ENCODE results near the gene CMSS1. TPM values are rescaled to one million over a fixed set of nuclear protein-coding genes. Genes with fewer than 3 reads are reported as not detected.

The CMSS1 gene
- total RNA-seq, 1 experiment from 2014 or later = 64.1 TPM

- no TSS peak for BruUV-seq (replicated peaks)
- no peaks in the 10 kb centered on the region for H3K9me2 ChIP-seq (ENCODE audit: insufficient read depth)
- CTCF ChIA-PET = no interaction called here
- H3K27me3 ChIP-seq (ENCODE audit: insufficient read depth, low read length) = no peaks in the 10 kb centered on the region
- H3K9ac ChIP-seq (ENCODE audit: low read length) = no peak overlapping the region
- no peak overlapping the region for H3K4me2 ChIP-seq (ENCODE audit: low read length)
- H3K9me3 ChIP-seq (ENCODE audit: control insufficient read depth in 1 of 2, insufficient read depth in 1 of 2, low read depth in 1 of 2, low read length in 2 of 2) = no peaks in the 10 kb centered on the region
- no peak overlapping the region for H2AFZ ChIP-seq (ENCODE audit: low read depth, low read length, poor library complexity, severe bottlenecking)
- H3K27ac ChIP-seq (ENCODE audit: low read depth, low read length) = no peak overlapping the region
- H3K4me3 ChIP-seq (replicated peaks in 1 of 2; ENCODE audit: low read depth in 1 of 2, low read length in 2 of 2) = no peak overlapping the region
- TF ChIP-seq EGR1 (IDR thresholded peaks at IDR 0.05; ENCODE audit: low read depth) (no peak), CTCF (IDR thresholded peaks at IDR 0.05 in 2 of 3, conservative IDR thresholded peaks at IDR 0.05 in 1 of 3; ENCODE audit: borderline replicate concordance in 1 of 3, insufficient read depth in 1 of 3, low read depth in 2 of 3, low read length in 2 of 3) (no peak), ZBTB33 (IDR thresholded peaks at IDR 0.05; ENCODE audit: extremely low read depth, insufficient replicate concordance, low read length) (no peak), SIN3A (IDR thresholded peaks at IDR 0.05; ENCODE audit: low read depth) (no peak), ZFX (IDR thresholded peaks at IDR 0.05) (no peak), CBX3 (IDR thresholded peaks at IDR 0.05; ENCODE audit: low read depth) (no peak), EZH2 (IDR thresholded peaks at IDR 0.05) (no peak), SP1 (IDR thresholded peaks at IDR 0.05; ENCODE audit: low read depth) (no peak), FOSL1 (IDR thresholded peaks at IDR 0.05; ENCODE audit: low read depth) (no peak), ELF1 (IDR thresholded peaks at IDR 0.05; ENCODE audit: borderline replicate concordance, low read depth) (no peak), POLR2A (IDR thresholded peaks at IDR 0.05; ENCODE audit: borderline replicate concordance, extremely low read depth, insufficient read depth, insufficient read length) (no peak), POLR2AphosphoS5 (IDR thresholded peaks at IDR 0.05; ENCODE audit: low read depth, low read length) (no peak)
- TF ChIP-seq, protein P1, sequence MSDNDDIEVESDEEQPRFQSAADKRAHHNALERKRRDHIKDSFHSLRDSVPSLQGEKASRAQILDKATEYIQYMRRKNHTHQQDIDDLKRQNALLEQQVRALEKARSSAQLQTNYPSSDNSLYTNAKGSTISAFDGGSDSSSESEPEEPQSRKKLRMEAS (IDR thresholded peaks at IDR 0.05) = no peak
- TF ChIP-seq, protein P2, sequence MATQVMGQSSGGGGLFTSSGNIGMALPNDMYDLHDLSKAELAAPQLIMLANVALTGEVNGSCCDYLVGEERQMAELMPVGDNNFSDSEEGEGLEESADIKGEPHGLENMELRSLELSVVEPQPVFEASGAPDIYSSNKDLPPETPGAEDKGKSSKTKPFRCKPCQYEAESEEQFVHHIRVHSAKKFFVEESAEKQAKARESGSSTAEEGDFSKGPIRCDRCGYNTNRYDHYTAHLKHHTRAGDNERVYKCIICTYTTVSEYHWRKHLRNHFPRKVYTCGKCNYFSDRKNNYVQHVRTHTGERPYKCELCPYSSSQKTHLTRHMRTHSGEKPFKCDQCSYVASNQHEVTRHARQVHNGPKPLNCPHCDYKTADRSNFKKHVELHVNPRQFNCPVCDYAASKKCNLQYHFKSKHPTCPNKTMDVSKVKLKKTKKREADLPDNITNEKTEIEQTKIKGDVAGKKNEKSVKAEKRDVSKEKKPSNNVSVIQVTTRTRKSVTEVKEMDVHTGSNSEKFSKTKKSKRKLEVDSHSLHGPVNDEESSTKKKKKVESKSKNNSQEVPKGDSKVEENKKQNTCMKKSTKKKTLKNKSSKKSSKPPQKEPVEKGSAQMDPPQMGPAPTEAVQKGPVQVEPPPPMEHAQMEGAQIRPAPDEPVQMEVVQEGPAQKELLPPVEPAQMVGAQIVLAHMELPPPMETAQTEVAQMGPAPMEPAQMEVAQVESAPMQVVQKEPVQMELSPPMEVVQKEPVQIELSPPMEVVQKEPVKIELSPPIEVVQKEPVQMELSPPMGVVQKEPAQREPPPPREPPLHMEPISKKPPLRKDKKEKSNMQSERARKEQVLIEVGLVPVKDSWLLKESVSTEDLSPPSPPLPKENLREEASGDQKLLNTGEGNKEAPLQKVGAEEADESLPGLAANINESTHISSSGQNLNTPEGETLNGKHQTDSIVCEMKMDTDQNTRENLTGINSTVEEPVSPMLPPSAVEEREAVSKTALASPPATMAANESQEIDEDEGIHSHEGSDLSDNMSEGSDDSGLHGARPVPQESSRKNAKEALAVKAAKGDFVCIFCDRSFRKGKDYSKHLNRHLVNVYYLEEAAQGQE (IDR thresholded peaks at IDR 0.05; ENCODE audit: low read depth) = no peak
- TF ChIP-seq, protein P3, sequence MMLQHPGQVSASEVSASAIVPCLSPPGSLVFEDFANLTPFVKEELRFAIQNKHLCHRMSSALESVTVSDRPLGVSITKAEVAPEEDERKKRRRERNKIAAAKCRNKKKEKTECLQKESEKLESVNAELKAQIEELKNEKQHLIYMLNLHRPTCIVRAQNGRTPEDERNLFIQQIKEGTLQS (IDR thresholded peaks at IDR 0.05) = no peak
- no peaks in the 10 kb centered on the region; the same call in 1 of the 2 replicates for H4K20me1 ChIP-seq (ENCODE audit: insufficient read depth)
- H3K4me1 ChIP-seq (ENCODE audit: control insufficient read depth in 1 of 2, insufficient read depth in 2 of 2, low read length in 2 of 2) = peaks cover 4 to 6% of the 10 kb centered on the region in 2 experiments; a peak in 2 of 4 replicates
- POLR2A ChIA-PET = interaction anchor here (1.5 kb wide), 1 partner anchor 9 kb away, joined by 4 read pairs; no protein-coding TSS in a partner anchor
- no peaks in the 10 kb centered on the region; the same call in 1 of the 2 replicates for H3K79me2 ChIP-seq (ENCODE audit: insufficient read depth, low read length)
- DNase-seq (ENCODE audit: low read depth, low spot score) = no peak
- H3K36me3 ChIP-seq (ENCODE audit: control insufficient read depth in 1 of 2, insufficient read depth in 2 of 2, low read length in 2 of 2) = no peaks in the 10 kb centered on the region
- intact Hi-C loops (cut with micrococcal nuclease) = no loop called here
- no peak for ATAC-seq
- RAD21 ChIA-PET (ENCODE audit: low non-redundant PET in 1 of 2, low total read pairs in 2 of 2, uncharacterized antibody in 2 of 2, unreplicated experiment in 2 of 2) = no interaction called here
Observed at GRCh38 chr3:99933971-99934750, 116.5 kb downstream of the CMSS1 start.
